Forelimb muscle (tissue), 1 donor: ENCODE measurements around the gene CGB1. TPM values are rescaled to one million over a fixed set of nuclear protein-coding genes. Genes with fewer than 3 reads are reported as not detected.

ENCODE experiments used
- DNase-seq: peaks from one replicate; pipeline ENCODE4 v3.0.0-alpha.2; 2013; ENCODE audit warnings: low read depth
- polyA plus RNA-seq: library from polyadenylated mRNA; unstranded; fragments of 120-200 nt; gene quantifications from one replicate; pipeline ENCODE4 v1.2.1, GENCODE V29; 2013; ENCODE audit not compliant: insufficient read length

CGB1 gene
- polyA plus RNA-seq, 1 donor, result not detected

- no peak for DNase-seq
Observed at GRCh38 chr19:48994035-48994386, 42.7 kb downstream of the CGB1 start.

GRCh38 chr19:48993175-48994034 is 43.3 kb downstream of the CGB1 start, which contains the start of the genes GYS1 and RUVBL2:
Gene GYS1, minus strand, starts transcription at chr19:48993309. Its CDS starts 197 bp downstream, at chr19:48993112.
Gene RUVBL2, plus strand, starts transcription at chr19:48993887. Its CDS starts 25 bp downstream, at chr19:48993912.
- peak; percentile 98 for DNase-seq

- DNase-seq, result no peak
Observed at GRCh38 chr19:48992581-48993174, 44.0 kb downstream of the CGB1 start.

GRCh38 chr19:48991873-48992580 is 44.7 kb downstream of the CGB1 start:
- DNase-seq, result peak; percentile 44

- DNase-seq, result no peak
Observed at GRCh38 chr19:48991011-48991609, 45.6 kb downstream of the CGB1 start.

- no peak for DNase-seq
Observed at GRCh38 chr19:48990400-48990799, 46.3 kb downstream of the CGB1 start.

- no peak for DNase-seq
Observed at GRCh38 chr19:48989701-48990291, 46.9 kb downstream of the CGB1 start.

GRCh38 chr19:48988860-48989259 is 47.8 kb downstream of the CGB1 start:
- DNase-seq, result no peak

- no peak for DNase-seq
Observed at GRCh38 chr19:48988286-48988685, 48.4 kb downstream of the CGB1 start.

GRCh38 chr19:48987323-48987722 is 49.4 kb downstream of the CGB1 start:
- no peak for DNase-seq

GRCh38 chr19:48986211-48986610 is 50.5 kb downstream of the CGB1 start:
- no peak for DNase-seq

GRCh38 chr19:48985711-48986110 is 51.0 kb downstream of the CGB1 start:
- no peak for DNase-seq

Other genes starting within 250 kb of the CGB1 start
- 25.6 TPM for gene BCAT2, start 225.9 kb downstream of the CGB1 start, polyA plus RNA-seq
- 3.1 TPM for gene HSD17B14, start 200.4 kb downstream of the CGB1 start, polyA plus RNA-seq
- 28.0 TPM for gene PLEKHA4, start 168.3 kb downstream of the CGB1 start, polyA plus RNA-seq
- gene PPP1R15A, start 164.5 kb downstream of the CGB1 start, polyA plus RNA-seq, result 45.9 TPM
- gene TULP2, start 138.2 kb downstream of the CGB1 start, polyA plus RNA-seq, result not detected
- 152 TPM for gene NUCB1, start 136.6 kb downstream of the CGB1 start, polyA plus RNA-seq
- 0.54 TPM for gene DHDH, start 103.2 kb downstream of the CGB1 start, polyA plus RNA-seq
- gene BAX, start 82.0 kb downstream of the CGB1 start, polyA plus RNA-seq, result 40.7 TPM
- gene FTL, start 71.6 kb downstream of the CGB1 start, polyA plus RNA-seq, result 520 TPM
- gene GYS1, start 43.6 kb downstream of the CGB1 start, polyA plus RNA-seq, result 89.0 TPM
- 55.3 TPM for gene RUVBL2, start 43.0 kb downstream of the CGB1 start, polyA plus RNA-seq
- gene LHB, start 19.8 kb downstream of the CGB1 start, polyA plus RNA-seq, result not detected
- not detected for gene CGB3, start 12.6 kb downstream of the CGB1 start, polyA plus RNA-seq
- gene CGB2, start 5.0 kb downstream of the CGB1 start, polyA plus RNA-seq, result not detected
- gene CGB5, start 7.0 kb upstream of the CGB1 start, polyA plus RNA-seq, result not detected
- gene CGB8, start 12.2 kb upstream of the CGB1 start, polyA plus RNA-seq, result not detected
- 1.5 TPM for gene CGB7, start 20.9 kb upstream of the CGB1 start, polyA plus RNA-seq
- gene NTF4, start 27.9 kb upstream of the CGB1 start, polyA plus RNA-seq, result 6.5 TPM
- 10.4 TPM for gene KCNA7, start 35.8 kb upstream of the CGB1 start, polyA plus RNA-seq
- 218 TPM for gene SNRNP70, start 48.6 kb upstream of the CGB1 start, polyA plus RNA-seq
- gene LIN7B, start 77.5 kb upstream of the CGB1 start, polyA plus RNA-seq, result 16.1 TPM
- gene C19orf73, start 82.2 kb upstream of the CGB1 start, polyA plus RNA-seq, result 0.33 TPM
- gene PPFIA3, start 82.6 kb upstream of the CGB1 start, polyA plus RNA-seq, result 7.8 TPM
- 178 TPM for gene HRC, start 118.5 kb upstream of the CGB1 start, polyA plus RNA-seq
- gene TRPM4, start 120.9 kb upstream of the CGB1 start, polyA plus RNA-seq, result 32.7 TPM